SK-N-SH (cell line): ENCODE results near the gene SLC35G2. TPM values are rescaled to one million over a fixed set of nuclear protein-coding genes. Genes with fewer than 3 reads are reported as not detected.
A peak's percentile ranks its signal among the peaks of the same experiment; 100 is the strongest.

ENCODE experiments used
- CTCF ChIA-PET: fragments of 300-600, 350-600 bp; formaldehyde crosslinking; extraction: SDS; loops from one replicate; lab custom pipeline; 2021; lab: Yijun Ruan, JAX
- POLR2A ChIA-PET: fragments of 350-600 bp; sonication (Branson Sonifier 250); formaldehyde crosslinking; extraction: SDS; loops from one replicate; lab custom pipeline; 2020; ENCODE audit warnings: antibody characterized with exemption, inconsistent platforms; lab: Yijun Ruan, JAX
- DNase-seq: peaks from one replicate; pipeline ENCODE4 v3.0.0; 2012
- H2AFZ ChIP-seq: fragments of 200-600 bp; sonication (generic); 2 replicates; pipeline ENCODE4 v1.8.1; 2016; ENCODE audit warnings: antibody characterized with exemption, mild to moderate bottlenecking, low read depth
- H3F3A ChIP-seq: fragments of 200-600 bp; sonication (generic); replicated peaks from 2 replicates; pipeline ENCODE3; 2016; ENCODE audit warnings: antibody characterized with exemption, mild to moderate bottlenecking; ENCODE audit not compliant: insufficient read depth
- H3K27ac ChIP-seq, 2 experiments: fragments of 200-500 bp in 1 of 2; fragments of 200-600 bp in 1 of 2; sonication (Bioruptor generic) in 1 of 2; sonication (generic), shearing (Covaris generic) in 1 of 2; 2 replicates each; pipeline versions ENCODE4 v1.5.1 to v1.6.1; 2014 to 2016; ENCODE audit warnings: low read depth in 2 of 2, inconsistent platforms in 1 of 2, low read length in 1 of 2, mild to moderate bottlenecking in 1 of 2, mixed read lengths in 1 of 2
- H3K27me3 ChIP-seq: fragments of 200-600 bp; sonication (generic), shearing (Covaris generic); 2 replicates; pipeline ENCODE4 v1.6.1; 2016; ENCODE audit warnings: mixed run types; ENCODE audit not compliant: insufficient read depth
- H3K36me3 ChIP-seq, 2 experiments: fragments of 200-500 bp in 1 of 2; fragments of 200-600 bp in 1 of 2; sonication (Bioruptor generic) in 1 of 2; sonication (generic) in 1 of 2; replicated peaks in 1 of 2; 2 replicates each; pipeline versions ENCODE3 to v1.5.1; 2014 to 2016; ENCODE audit warnings: low read length in 1 of 2, mild to moderate bottlenecking in 1 of 2; ENCODE audit not compliant: insufficient read depth in 2 of 2, control insufficient read depth in 1 of 2
- H3K4me1 ChIP-seq, 2 experiments: fragments of 200-500 bp in 1 of 2; fragments of 200-600 bp in 1 of 2; sonication (Bioruptor generic) in 1 of 2; sonication (generic), shearing (Covaris generic) in 1 of 2; 2 replicates each; pipeline versions ENCODE4 v1.5.1 to v1.6.1; 2014 to 2016; ENCODE audit warnings: low read depth in 1 of 2, low read length in 1 of 2, mixed run types in 1 of 2; ENCODE audit not compliant: insufficient read depth in 2 of 2, control insufficient read depth in 1 of 2
- H3K4me2 ChIP-seq: fragments of 200-600 bp; sonication (generic), shearing (Covaris generic); 2 replicates; pipeline ENCODE4 v1.6.1; 2017; ENCODE audit warnings: mixed run types
- H3K4me3 ChIP-seq, 2 experiments: fragments of 200-500 bp in 1 of 2; fragments of 200-600 bp in 1 of 2; sonication (Bioruptor generic) in 1 of 2; sonication (generic), shearing (Covaris generic) in 1 of 2; 2 replicates each; pipeline versions ENCODE4 v1.5.1 to v1.8.1; 2014 to 2016; ENCODE audit warnings: low read depth in 2 of 2, inconsistent platforms in 1 of 2, low read length in 1 of 2, mild to moderate bottlenecking in 1 of 2, mixed read lengths in 1 of 2, moderate library complexity in 1 of 2
- H3K79me2 ChIP-seq: fragments of 200-600 bp; sonication (generic); 2 replicates; pipeline ENCODE4 v1.8.1; 2017; ENCODE audit warnings: mild to moderate bottlenecking; ENCODE audit not compliant: insufficient read depth
- H3K9ac ChIP-seq: fragments of 200-600 bp; sonication (generic); 2 replicates; pipeline ENCODE4 v1.6.1; 2017; ENCODE audit warnings: mixed run types
- H3K9me2 ChIP-seq: fragments of 200-600 bp; sonication (generic); 2 replicates; pipeline ENCODE4 v1.6.1; 2017; ENCODE audit warnings: mixed run types
- H3K9me3 ChIP-seq: fragments of 200-600 bp; sonication (generic); 2 replicates; pipeline ENCODE4 v1.6.1; 2017; ENCODE audit warnings: mixed run types, mild to moderate bottlenecking, moderate library complexity
- H4K20me1 ChIP-seq: fragments of 200-600 bp; sonication (generic); 2 replicates; pipeline ENCODE4 v1.6.1; 2017; ENCODE audit warnings: mild to moderate bottlenecking, mixed run types; ENCODE audit not compliant: insufficient read depth
- CHD2 ChIP-seq: fragments of 150-350 bp; IDR thresholded peaks from 2 replicates; pipeline ENCODE4 v1.6.1; 2018; ENCODE audit warnings: low read length; ENCODE audit not compliant: partially characterized antibody
- JUND ChIP-seq: IDR thresholded peaks from 2 replicates; pipeline ENCODE4 v1.4.0; 2012
- MAX ChIP-seq: IDR thresholded peaks from 2 replicates; pipeline ENCODE4 v1.4.0; 2012; ENCODE audit warnings: low read depth
- NRF1 ChIP-seq: IDR thresholded peaks from 2 replicates; pipeline ENCODE4 v1.6.1; 2012; ENCODE audit warnings: low read depth, mild to moderate bottlenecking, low read length
- PBX3 ChIP-seq: IDR thresholded peaks from 2 replicates; pipeline ENCODE4; 2012
- RAD21 ChIP-seq: IDR thresholded peaks from 2 replicates; pipeline ENCODE4 v1.6.1; 2012; ENCODE audit warnings: mild to moderate bottlenecking, low read length
- TCF12 ChIP-seq: IDR thresholded peaks from 2 replicates; pipeline ENCODE4 v1.4.0; 2012
- USF2 ChIP-seq: fragments of 150-350 bp; IDR thresholded peaks from 2 replicates; pipeline ENCODE4 v1.6.1; 2017; ENCODE audit warnings: antibody characterized with exemption, low read length, low read depth, borderline replicate concordance
- WGBS: methylation state at CpG from one replicate; pipeline ENCODE4 v1.1.6; 2017; ENCODE audit warnings: low lambda C conversion rate; 5-methylcytosine and 5-hydroxymethylcytosine counted together
- polyA plus RNA-seq, 3 experiments: library from polyadenylated mRNA; depleted of rRNA; stranded (reverse); fragments of >200 nt; gene quantifications; 2 replicates each; pipeline ENCODE4 v1.2.3, GENCODE V29; 2012

SLC35G2 gene
- 9.7 and 10.6 TPM in 2 replicates for polyA plus RNA-seq (2012; rRNA removed)
- 14.6 and 14.7 TPM in 2 replicates for polyA plus RNA-seq (2012; cell fraction: cytosol; rRNA removed)
- polyA plus RNA-seq (2012; cell fraction: nucleus; rRNA removed) = 6.6 and 14.9 TPM in 2 replicates

GRCh38 chr3:136818769-136819391, at the start of gene SLC35G2:
Gene SLC35G2, plus strand, starts transcription at chr3:136819126. Its CDS starts 35,335 bp downstream, at chr3:136854461.
- Histone ChIP-seq H2AFZ (peak within 1 kb of the TSS; percentile 87), H3K4me3 (peak within 1 kb of the TSS; percentile 77 to 81), H3K36me3 (peaks cover 0 to 14% of the 10 kb centered on the region in 2 experiments), H3K27ac (peak within 1 kb of the TSS; percentile 87 to 96), H3K9me3 (peaks cover under 1% of the 10 kb centered on the region; the same call in 1 of the 2 replicates), H3K4me2 (peak within 1 kb of the TSS; percentile 97), H3K27me3 (no peaks in the 10 kb centered on the region), H4K20me1 (peaks cover 26% of the 10 kb centered on the region), H3K9ac (peak within 1 kb of the TSS; percentile 91), H3K9me2 (no peaks in the 10 kb centered on the region), H3F3A (peaks cover 13% of the 10 kb centered on the region), H3K4me1 (peaks cover 10% of the 10 kb centered on the region in 2 experiments; a peak in 3 of 4 replicates), H3K79me2 (peaks cover 43% of the 10 kb centered on the region)
- CTCF ChIA-PET = interaction anchor here (0.9 to 1.3 kb wide), 2 partner anchors 67 to 195 kb away, joined by 5 to 7 read pairs; partner anchors contain the start of gene STAG1
- TF ChIP-seq USF2 (no peak), MAX (peak; percentile 8; the same call in 1 of the 2 replicates), RAD21 (peak; percentile 24; the same call in 1 of the 2 replicates), NRF1 (peak; percentile 68), CHD2 (peak; percentile 18), TCF12 (no peak)
- peak; percentile 87 for DNase-seq
- POLR2A ChIA-PET = interaction anchor here (1.0 to 1.2 kb wide), 4 partner anchors 16 to 622 kb away, joined by 3 to 11 read pairs (median 6); partner anchors contain the start of genes MSL2, NCK1 and STAG1
- WGBS = 4% methylated on average over 9 of the region's 60 CpGs

GRCh38 chr3:136772709-136773108, 46.2 kb upstream of the SLC35G2 start:
- Histone ChIP-seq H3K27me3 (no peaks in the 10 kb centered on the region), H3K27ac (no peak overlapping the region), H3F3A (no peaks in the 10 kb centered on the region), H3K9me2 (no peaks in the 10 kb centered on the region), H4K20me1 (no peaks in the 10 kb centered on the region), H3K9ac (no peak overlapping the region), H3K4me1 (no peaks in the 10 kb centered on the region), H2AFZ (no peak overlapping the region; the same call in 1 of the 2 replicates), H3K4me2 (no peak overlapping the region), H3K79me2 (no peaks in the 10 kb centered on the region), H3K4me3 (no peak overlapping the region), H3K9me3 (no peaks in the 10 kb centered on the region), H3K36me3 (no peaks in the 10 kb centered on the region)
- TF ChIP-seq TCF12 (peak; percentile 22; the same call in 1 of the 2 replicates), JUND (peak; percentile 33; the same call in 1 of the 2 replicates), NRF1 (no peak), PBX3 (peak; percentile 50; the same call in 1 of the 2 replicates)
- ChIA-PET CTCF (interaction anchor here (0.9 to 1.5 kb wide), 3 partner anchors 21 to 693 kb away, joined by 3 to 4 read pairs (median 3); partner anchors contain the start of gene STAG1), POLR2A (no interaction called here)
- no peak for DNase-seq
- WGBS = 56% methylated on average over 1 of the region's 1 CpG
